HCT116 (cell line): ENCODE data around the gene SYNJ1. TPM values are rescaled to one million over a fixed set of nuclear protein-coding genes. Genes with fewer than 3 reads are reported as not detected.

Source experiments
- ATAC-seq: fragments of 200-7000 bp; cut with Tn5 transposase; 2 replicates; pipeline ENCODE4 v1.9.1; 2020; ENCODE audit warnings: mild to moderate bottlenecking, moderate library complexity
- BruUV-seq: library from RNA; stranded (reverse); fragments of 400-500 nt; replicated peaks from 2 replicates; lab custom pipeline; 2021; lab: Mats Ljungman, UMichigan
- CTCF ChIA-PET: fragments of 300-600 bp; sonication (Branson Sonifier 250); formaldehyde crosslinking; loops from one replicate; lab custom pipeline; 2021; ENCODE audit warnings: antibody characterized with exemption; lab: Charles Lee
- POLR2A ChIA-PET: fragments of 300-600, 350-600 bp; sonication (Branson Sonifier 250); formaldehyde crosslinking; loops from one replicate; lab custom pipeline; 2021; ENCODE audit warnings: antibody characterized with exemption; lab: Charles Lee
- RAD21 ChIA-PET, 2 experiments: fragments of 300-600 bp; sonication (Branson Sonifier 250); formaldehyde crosslinking; loops; one replicate each; lab custom pipeline; 2023; ENCODE audit warnings: low total read pairs in 2 of 2; ENCODE audit not compliant: uncharacterized antibody in 2 of 2, unreplicated experiment in 2 of 2, low non-redundant PET in 1 of 2; lab: Charles Lee
- DNase-seq: peaks from one replicate; pipeline ENCODE4 v3.0.0-alpha.2; 2010; ENCODE audit warnings: low read depth, low spot score
- H2AFZ ChIP-seq: fragments of 200-600 bp; shearing (Covaris generic), sonication (generic); 2 replicates; pipeline ENCODE4 v1.6.1; 2017; ENCODE audit warnings: low read depth, mixed run types, mixed read lengths, antibody characterized with exemption, low read length; ENCODE audit not compliant: poor library complexity, severe bottlenecking
- H3K27ac ChIP-seq: 2 replicates; pipeline ENCODE4 v1.5.1; 2012; ENCODE audit warnings: low read depth, low read length
- H3K27me3 ChIP-seq: fragments of 200-600 bp; sonication (generic); 2 replicates; pipeline ENCODE4 v1.6.1; 2016; ENCODE audit warnings: mixed run types, low read length, mixed read lengths; ENCODE audit not compliant: insufficient read depth
- H3K36me3 ChIP-seq, 2 experiments: fragments of 200-500 bp in 1 of 2; fragments of 200-600 bp in 1 of 2; sonication (Bioruptor generic) in 1 of 2; sonication (generic) in 1 of 2; 2 replicates each; pipeline versions ENCODE4 v1.5.1 to v1.6.1; 2014 to 2016; ENCODE audit warnings: low read length in 2 of 2, inconsistent platforms in 1 of 2, mixed read lengths in 1 of 2, mixed run types in 1 of 2; ENCODE audit not compliant: insufficient read depth in 2 of 2, control insufficient read depth in 1 of 2
- H3K4me1 ChIP-seq, 2 experiments: fragments of 200-600 bp in 1 of 2; sonication (generic) in 1 of 2; 2 replicates each; pipeline versions ENCODE4 v1.5.1 to v1.6.1; 2012 to 2017; ENCODE audit warnings: low read length in 2 of 2, inconsistent platforms in 1 of 2, mild to moderate bottlenecking in 1 of 2, mixed read lengths in 1 of 2, mixed run types in 1 of 2, moderate library complexity in 1 of 2; ENCODE audit not compliant: insufficient read depth in 2 of 2, control insufficient read depth in 1 of 2
- H3K4me2 ChIP-seq: fragments of 200-600 bp; sonication (generic); 2 replicates; pipeline ENCODE4 v1.6.1; 2017; ENCODE audit warnings: mixed run types, low read length, mixed read lengths
- H3K4me3 ChIP-seq, 2 experiments: fragments of 200-600 bp in 1 of 2; sonication (generic) in 1 of 2; replicated peaks in 1 of 2; 2 replicates each; pipeline ENCODE4 v1.5.1; 2011 to 2016; ENCODE audit warnings: low read length in 2 of 2, control low read depth in 1 of 2, low read depth in 1 of 2, mild to moderate bottlenecking in 1 of 2, mixed read lengths in 1 of 2, mixed run types in 1 of 2
- H3K79me2 ChIP-seq: fragments of 200-600 bp; sonication (generic); 2 replicates; pipeline ENCODE4 v1.6.1; 2017; ENCODE audit warnings: mild to moderate bottlenecking, mixed run types, low read length, moderate library complexity, mixed read lengths; ENCODE audit not compliant: insufficient read depth
- H3K9ac ChIP-seq: fragments of 200-600 bp; sonication (generic); 2 replicates; pipeline ENCODE4 v1.6.1; 2016; ENCODE audit warnings: low read length, mixed read lengths
- H3K9me2 ChIP-seq: fragments of 200-600 bp; sonication (generic), shearing (Covaris generic); 2 replicates; pipeline ENCODE4 v1.6.1; 2017; ENCODE audit warnings: mixed run types, mild to moderate bottlenecking, moderate library complexity; ENCODE audit not compliant: insufficient read depth
- H3K9me3 ChIP-seq, 2 experiments: fragments of 200-500 bp in 1 of 2; fragments of 200-600 bp in 1 of 2; sonication (Bioruptor generic) in 1 of 2; sonication (generic) in 1 of 2; 2 replicates each; pipeline ENCODE4 v1.6.1; 2014 to 2017; ENCODE audit warnings: low read length in 2 of 2, mixed read lengths in 2 of 2, inconsistent platforms in 1 of 2, low read depth in 1 of 2, mild to moderate bottlenecking in 1 of 2, mixed run types in 1 of 2, moderate library complexity in 1 of 2; ENCODE audit not compliant: control insufficient read depth in 1 of 2, insufficient read depth in 1 of 2
- H4K20me1 ChIP-seq: fragments of 200-600 bp; sonication (generic), shearing (Covaris generic); 2 replicates; pipeline ENCODE4 v1.6.1; 2017; ENCODE audit warnings: mixed run types, mild to moderate bottlenecking, moderate library complexity; ENCODE audit not compliant: insufficient read depth
- CEBPB ChIP-seq: IDR thresholded peaks from 2 replicates; pipeline ENCODE4 v1.6.1; 2012; ENCODE audit warnings: low read depth
- ELF1 ChIP-seq: IDR thresholded peaks from 2 replicates; pipeline ENCODE4 v1.6.1; 2012; ENCODE audit warnings: low read depth, borderline replicate concordance
- EZH2phosphoT487 ChIP-seq: fragments of 200-600 bp; IDR thresholded peaks from 2 replicates; pipeline ENCODE4 v1.6.1; 2018; ENCODE audit warnings: antibody characterized with exemption, borderline replicate concordance
- JUND ChIP-seq: IDR thresholded peaks from 2 replicates; pipeline ENCODE4 v1.6.1; 2012
- MAX ChIP-seq: IDR thresholded peaks from 2 replicates; pipeline ENCODE4 v1.6.1; 2012
- POLR2A ChIP-seq: IDR thresholded peaks from 2 replicates; pipeline ENCODE4 v1.7.0; 2011; ENCODE audit warnings: borderline replicate concordance; ENCODE audit not compliant: insufficient read depth, insufficient read length; ENCODE audit errors: extremely low read depth
- POLR2AphosphoS5 ChIP-seq: IDR thresholded peaks from 2 replicates; pipeline ENCODE4 v1.6.1; 2011; ENCODE audit warnings: mild to moderate bottlenecking, low read depth, low read length, moderate library complexity
- RAD21 ChIP-seq: IDR thresholded peaks from 2 replicates; pipeline ENCODE4 v1.6.1; 2012; ENCODE audit warnings: low read depth, mild to moderate bottlenecking
- SP1 ChIP-seq: IDR thresholded peaks from 2 replicates; pipeline ENCODE4 v1.6.1; 2012; ENCODE audit warnings: low read depth
- ZBTB33 ChIP-seq: IDR thresholded peaks from 2 replicates; pipeline ENCODE4 v1.6.1; 2011; ENCODE audit warnings: mild to moderate bottlenecking, low read length, moderate library complexity; ENCODE audit not compliant: insufficient replicate concordance; ENCODE audit errors: extremely low read depth
- ZFX ChIP-seq: fragments of 450-650 bp; IDR thresholded peaks from 2 replicates; pipeline ENCODE4 v1.6.1; 2017
- ZNF274 ChIP-seq: fragments of 200-500 bp; sonication (Bioruptor generic); IDR thresholded peaks from 2 replicates; pipeline ENCODE4 v1.6.1; 2014; ENCODE audit warnings: mild to moderate bottlenecking, low read depth, low read length, inconsistent platforms
- intact Hi-C: fragments of 100-400 bp; cut with micrococcal nuclease; formaldehyde crosslinking; loops from 2 replicates; pipeline ENCODE4 v1.10.0; 2022
- total RNA-seq: library from RNA; stranded (reverse); gene quantifications from one replicate; pipeline ENCODE4 v1.2.1, GENCODE V29; 2021; ENCODE audit not compliant: unreplicated experiment

Gene SYNJ1
- total RNA-seq, 1 experiment from 2014 or later: 7.2 TPM

GRCh38 chr21:32712641-32713040 is 15.2 kb downstream of the SYNJ1 start:
- H2AFZ ChIP-seq: no peak overlapping the region
- no peak overlapping the region for H3K4me3 ChIP-seq
- BruUV-seq: no TSS peak
- intact Hi-C loops: no loop called here
- no peak overlapping the region for H3K4me2 ChIP-seq
- no peak overlapping the region for H3K27ac ChIP-seq
- no peaks in the 10 kb centered on the region for H3K9me2 ChIP-seq
- ChIA-PET POLR2A (no interaction called here), RAD21 (no interaction called here), CTCF (no interaction called here)
- H4K20me1 ChIP-seq: no peaks in the 10 kb centered on the region
- DNase-seq: no peak
- no peak overlapping the region for H3K9ac ChIP-seq
- no peaks in the 10 kb centered on the region for H3K36me3 ChIP-seq
- ATAC-seq: no peak
- no peaks in the 10 kb centered on the region; a peak in 1 of 4 replicates for H3K9me3 ChIP-seq
- no peak for TF ChIP-seq ZFX
- no peak for TF ChIP-seq ELF1
- TF ChIP-seq SP1: no peak
- no peak for TF ChIP-seq ZBTB33
- TF ChIP-seq RAD21: no peak
- TF ChIP-seq JUND: no peak
- TF ChIP-seq MAX: no peak
- TF ChIP-seq POLR2AphosphoS5: no peak
- TF ChIP-seq CEBPB: no peak
- no peak for TF ChIP-seq ZNF274
- no peak for TF ChIP-seq EZH2phosphoT487
- TF ChIP-seq POLR2A: no peak
- TF ChIP-seq, all 23 proteins: peak for 0
- Histone ChIP-seq H3K4me1 (no peaks in the 10 kb centered on the region), H3K79me2 (no peaks in the 10 kb centered on the region), H3K27me3 (no peaks in the 10 kb centered on the region)
